ENCODE data around the gene RUSC1.

The RUSC1 gene

GRCh38 chr1:155360051-155360450 is 39.4 kb downstream of the RUSC1 start:
- DNase-seq (ENCODE audit: low read depth, low spot score): no peak

DNA sequence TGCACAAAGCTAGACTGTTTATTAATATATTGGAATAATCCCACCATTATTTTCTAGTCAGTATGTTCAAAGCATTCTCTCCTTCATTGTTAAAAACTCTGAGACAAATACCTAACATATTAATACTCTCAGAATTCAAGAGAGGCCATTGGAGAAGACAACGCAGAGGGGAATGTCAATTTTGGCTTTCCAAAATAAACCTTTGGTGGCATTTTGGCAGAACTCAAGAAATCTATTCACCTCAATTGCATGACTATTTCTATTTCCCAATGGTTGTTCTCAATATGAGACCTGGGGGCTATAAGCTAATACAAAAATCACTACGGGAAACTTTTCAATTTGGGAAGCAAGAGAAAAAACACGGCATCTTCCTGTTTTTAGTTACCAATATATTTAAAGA is 58.5 kb downstream of the RUSC1 start:
- no peak for DNase-seq (ENCODE audit: low read depth, low spot score)
- no peak overlapping the region for H3K4me3 ChIP-seq (ENCODE audit: low read length)

More at GRCh38 chr1:155360051-155360450, 39.4 kb downstream of the RUSC1 start:
- no peak overlapping the region for H3K4me3 ChIP-seq (ENCODE audit: low read length)

- H3K4me3 ChIP-seq (ENCODE audit: low read length): no peak overlapping the region
- DNase-seq (ENCODE audit: low read depth, low spot score): peak; percentile 35
Observed at GRCh38 chr1:155379631-155380090, 59.0 kb downstream of the RUSC1 start.
